ENCODE data around the gene GAS7. TPM values are rescaled to one million over a fixed set of nuclear protein-coding genes. Genes with fewer than 3 reads are reported as not detected.

GAS7 gene
- total and polyA plus RNA-seq, 3 donors from 2014 or later: 70.2 to 184 (median 152) TPM

DNA sequence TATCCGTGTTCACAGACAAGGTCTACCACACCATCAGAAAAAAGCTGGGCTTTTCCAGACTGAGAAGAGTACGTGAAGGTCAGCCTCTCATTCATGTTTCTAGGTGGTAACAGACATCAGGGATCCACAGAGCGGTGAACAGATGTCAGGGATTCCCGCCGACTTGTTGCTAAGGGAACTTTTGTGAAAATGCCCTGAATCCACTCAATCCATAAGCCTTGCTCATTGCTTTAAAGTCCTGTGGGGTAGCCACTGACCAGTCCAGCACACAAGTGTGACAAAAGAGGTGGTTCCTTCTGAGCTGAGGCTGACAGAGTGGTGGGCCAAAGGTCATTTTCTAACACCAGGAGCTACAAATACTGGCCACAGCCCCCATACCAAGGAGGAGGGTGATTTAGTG lies 5.9 kb downstream of the GAS7 start:
- no peak for DNase-seq
- Histone ChIP-seq H3K27me3 (no peaks in the 10 kb centered on the region), H3K36me3 (ENCODE audit: low read depth, missing control alignments) (no peaks in the 10 kb centered on the region), H3K4me1 (no peaks in the 10 kb centered on the region), H3K4me3 (no peak overlapping the region), H3K9me3 (no peaks in the 10 kb centered on the region), H3K27ac (no peak overlapping the region)
- WGBS, 2 donors: 87 to 88% methylated on average over 5 of the region's 5 CpGs
- intact Hi-C loops (cut with DNase I; ENCODE audit: low total_unique reads): no loop called here
- TF ChIP-seq POLR2A (IDR thresholded peaks at IDR 0.05): no peak
- TF ChIP-seq, protein P1, sequence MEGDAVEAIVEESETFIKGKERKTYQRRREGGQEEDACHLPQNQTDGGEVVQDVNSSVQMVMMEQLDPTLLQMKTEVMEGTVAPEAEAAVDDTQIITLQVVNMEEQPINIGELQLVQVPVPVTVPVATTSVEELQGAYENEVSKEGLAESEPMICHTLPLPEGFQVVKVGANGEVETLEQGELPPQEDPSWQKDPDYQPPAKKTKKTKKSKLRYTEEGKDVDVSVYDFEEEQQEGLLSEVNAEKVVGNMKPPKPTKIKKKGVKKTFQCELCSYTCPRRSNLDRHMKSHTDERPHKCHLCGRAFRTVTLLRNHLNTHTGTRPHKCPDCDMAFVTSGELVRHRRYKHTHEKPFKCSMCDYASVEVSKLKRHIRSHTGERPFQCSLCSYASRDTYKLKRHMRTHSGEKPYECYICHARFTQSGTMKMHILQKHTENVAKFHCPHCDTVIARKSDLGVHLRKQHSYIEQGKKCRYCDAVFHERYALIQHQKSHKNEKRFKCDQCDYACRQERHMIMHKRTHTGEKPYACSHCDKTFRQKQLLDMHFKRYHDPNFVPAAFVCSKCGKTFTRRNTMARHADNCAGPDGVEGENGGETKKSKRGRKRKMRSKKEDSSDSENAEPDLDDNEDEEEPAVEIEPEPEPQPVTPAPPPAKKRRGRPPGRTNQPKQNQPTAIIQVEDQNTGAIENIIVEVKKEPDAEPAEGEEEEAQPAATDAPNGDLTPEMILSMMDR (IDR thresholded peaks at IDR 0.05): no peak

DNA sequence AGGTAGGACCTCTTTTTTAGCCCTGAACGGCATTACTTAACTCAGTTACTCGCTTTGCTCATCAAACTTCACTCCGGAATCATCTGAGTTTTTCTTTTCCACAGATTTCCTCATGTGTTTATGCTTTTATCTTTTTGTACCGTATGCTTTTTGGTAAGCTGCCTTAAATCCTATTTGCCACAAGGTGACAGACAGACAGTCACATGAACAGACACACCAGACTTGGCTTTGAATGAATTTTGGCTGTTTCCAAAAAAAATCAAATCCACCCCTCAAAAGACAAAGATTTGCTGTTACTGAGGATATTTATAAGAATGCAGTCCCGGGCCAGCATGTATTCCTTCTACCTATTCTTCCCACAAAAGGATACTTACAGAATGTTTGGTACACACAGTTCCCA lies 10.9 kb downstream of the GAS7 start:
- no peaks in the 10 kb centered on the region for H3K9me3 ChIP-seq
- no peak overlapping the region for H3K27ac ChIP-seq
- no peaks in the 10 kb centered on the region for H3K27me3 ChIP-seq
- WGBS, 2 donors: 54 to 65% methylated on average over 5 of the region's 5 CpGs
- H3K36me3 ChIP-seq (ENCODE audit: low read depth, missing control alignments): no peaks in the 10 kb centered on the region
- H3K4me3 ChIP-seq: no peak overlapping the region
- no peaks in the 10 kb centered on the region for H3K4me1 ChIP-seq
- TF ChIP-seq, protein P1 (IDR thresholded peaks at IDR 0.05): no peak
- TF ChIP-seq POLR2A (IDR thresholded peaks at IDR 0.05): no peak
- intact Hi-C loops (cut with DNase I; ENCODE audit: low total_unique reads): no loop called here
- no peak for DNase-seq

DNA sequence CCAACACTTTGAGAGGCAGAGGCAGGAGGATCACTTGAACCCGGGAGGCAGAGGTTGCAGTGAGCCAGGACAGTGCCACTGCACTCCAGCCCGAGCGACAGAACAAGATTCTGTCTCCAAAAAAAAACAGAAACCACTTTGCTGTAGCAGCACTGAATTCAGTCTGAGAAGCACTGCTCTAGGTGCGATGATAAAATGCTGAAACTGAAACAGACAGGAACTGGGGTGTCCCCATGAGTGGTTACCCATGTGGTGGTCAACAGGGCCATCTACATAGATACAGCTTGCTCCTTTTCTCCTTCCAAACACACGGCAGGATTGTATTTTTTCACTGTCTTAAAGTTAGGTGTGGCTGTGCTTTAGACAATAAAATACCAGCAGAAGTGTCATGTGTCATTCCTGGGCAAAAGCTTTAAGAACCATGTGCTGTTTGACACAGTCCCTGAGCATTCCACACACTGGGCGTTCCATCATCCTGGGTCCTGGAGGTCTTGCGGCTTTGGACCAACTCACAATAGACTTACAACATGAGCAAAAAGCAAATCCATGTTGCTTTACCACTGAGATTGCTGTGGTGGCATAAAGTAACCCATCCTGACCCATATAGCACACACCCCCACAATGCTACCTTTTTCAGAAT lies 11.5 kb downstream of the GAS7 start:
- Histone ChIP-seq H3K4me3 (no peak overlapping the region), H3K36me3 (ENCODE audit: low read depth, missing control alignments) (no peaks in the 10 kb centered on the region), H3K9me3 (no peaks in the 10 kb centered on the region), H3K4me1 (no peaks in the 10 kb centered on the region), H3K27ac (no peak overlapping the region), H3K27me3 (no peaks in the 10 kb centered on the region)
- DNase-seq: no peak
- no peak for TF ChIP-seq POLR2A (IDR thresholded peaks at IDR 0.05)
- TF ChIP-seq, protein P1 (IDR thresholded peaks at IDR 0.05): no peak
- WGBS, 2 donors: 90 to 92% methylated on average over 7 of the region's 7 CpGs
- intact Hi-C loops (cut with DNase I; ENCODE audit: low total_unique reads): no loop called here

DNA sequence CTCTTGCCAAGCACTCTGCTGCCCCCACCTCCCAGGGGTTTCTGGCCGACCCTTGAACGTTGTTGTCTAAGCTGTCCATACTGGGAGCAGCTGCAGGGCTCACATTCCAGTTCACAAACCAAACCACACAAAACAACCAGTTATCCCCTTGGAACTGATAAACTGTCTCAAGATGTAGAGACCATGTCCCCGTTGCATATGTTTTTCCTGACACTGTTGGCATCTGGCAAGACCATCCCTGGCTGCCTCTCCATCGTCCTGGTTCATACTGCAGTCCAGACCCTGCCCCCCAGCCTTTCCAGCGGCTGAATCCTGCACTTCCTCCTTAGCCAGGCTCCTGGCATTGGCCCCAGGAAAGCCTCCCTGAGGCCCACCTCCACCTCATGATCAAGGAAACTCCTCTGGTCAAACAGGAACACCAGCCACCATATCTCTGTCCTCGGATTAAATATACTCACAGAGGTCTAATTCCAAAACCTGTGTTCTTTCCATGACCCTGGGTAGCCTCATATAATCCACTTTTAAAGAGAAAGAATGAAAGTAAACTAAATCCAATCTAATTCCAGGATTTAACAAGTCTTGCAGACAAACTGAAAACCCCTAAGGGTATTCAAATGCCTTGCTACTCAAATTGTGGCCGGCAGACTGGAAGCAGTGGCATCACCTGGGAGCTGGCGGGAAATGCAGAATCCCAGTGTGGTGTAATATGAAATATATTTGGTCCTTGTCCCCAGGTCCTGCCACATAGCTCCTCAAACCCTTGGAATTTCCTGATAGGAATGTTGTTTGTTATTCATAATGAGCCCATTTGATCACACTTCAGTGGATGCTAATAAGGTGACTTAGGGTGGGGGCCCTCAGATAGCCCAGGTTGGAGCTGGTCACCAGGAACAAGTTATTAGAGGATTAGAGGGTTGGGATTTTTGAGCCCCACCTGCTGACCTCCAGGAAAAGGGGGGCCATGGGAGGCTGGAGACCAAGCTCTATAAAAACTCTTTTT lies 14.2 kb downstream of the GAS7 start:
- no peak overlapping the region for H3K27ac ChIP-seq
- 65 to 79% methylated on average over 8 of the region's 8 CpGs for WGBS, 2 donors
- intact Hi-C loops (cut with DNase I; ENCODE audit: low total_unique reads): no loop called here
- H3K27me3 ChIP-seq: no peaks in the 10 kb centered on the region
- no peak overlapping the region for H3K4me3 ChIP-seq
- TF ChIP-seq, protein P1 (IDR thresholded peaks at IDR 0.05): no peak
- no peak for TF ChIP-seq POLR2A (IDR thresholded peaks at IDR 0.05)
- DNase-seq: no peak
- no peaks in the 10 kb centered on the region for H3K4me1 ChIP-seq
- H3K9me3 ChIP-seq: no peaks in the 10 kb centered on the region
- H3K36me3 ChIP-seq (ENCODE audit: low read depth, missing control alignments): no peaks in the 10 kb centered on the region
